ENCODE data around the gene DAZAP2. TPM values are rescaled to one million over a fixed set of nuclear protein-coding genes. Genes with fewer than 3 reads are reported as not detected.
A peak's percentile ranks its signal among the peaks of the same experiment; 100 is the strongest.
"Not testable (repeated sequence)": the region's sequence is repeated elsewhere in the genome, so short reads cannot be mapped to it uniquely, and the experiment has no call there.

Gene DAZAP2
- total RNA-seq, 2 experiments from 2014 or later, result 292 to 310 TPM

- H3K27me3 Mint-ChIP-seq, result no peaks in the 10 kb centered on the region
- Histone ChIP-seq H3K4me1 (ENCODE audit: insufficient read depth, low read length) (peaks cover 21% of the 10 kb centered on the region), H3K27me3 (ENCODE audit: control insufficient read depth in 1 of 2, insufficient read depth in 2 of 2, low read length in 2 of 2) (no peaks in the 10 kb centered on the region), H3K9me3 (ENCODE audit: control insufficient read depth in 1 of 2, insufficient read depth in 1 of 2, low read length in 2 of 2) (no peaks in the 10 kb centered on the region), H3K36me3 (ENCODE audit: insufficient read depth, low read length) (no peaks in the 10 kb centered on the region), H3K27ac (ENCODE audit: low read depth in 1 of 2, low read length in 2 of 2) (no peak overlapping the region), H3K4me3 (ENCODE audit: low read length) (peak overlapping the region; percentile 72)
- ATAC-seq (ENCODE audit: poor library complexity) (no peak), DNase-seq (no peak)
- H3K27ac Mint-ChIP-seq, result peak overlapping the region; percentile 70
- H3K4me1 Mint-ChIP-seq (ENCODE audit: low read depth), result peaks cover 27% of the 10 kb centered on the region
- ChIA-PET CTCF (interaction anchor here (1.0 to 3.3 kb wide), 2 partner anchors 53 to 70 kb away, joined by 3 to 57 read pairs; partner anchors contain the start of gene POU6F1), POLR2A (interaction anchor here (0.6 to 2.7 kb wide), 8 partner anchors 23 to 259 kb away, joined by 3 to 48 read pairs (median 6); partner anchors contain the start of genes DAZAP2 and POU6F1)
- intact Hi-C loops (cut with DNase I, micrococcal nuclease), result no loop called here
- TF ChIP-seq CTCF (IDR thresholded peaks at IDR 0.05), result no peak
- peak overlapping the region; percentile 95 for H3K4me3 Mint-ChIP-seq
- no peaks in the 10 kb centered on the region for H3K9me3 Mint-ChIP-seq
- peaks cover 5% of the 10 kb centered on the region for H3K36me3 Mint-ChIP-seq (ENCODE audit: low read depth)
Measured at GRCh38 chr12:51270951-51271518, 32.4 kb downstream of the DAZAP2 start.

GRCh38 chr12:51272810-51273209 lies 34.2 kb downstream of the DAZAP2 start:
- H3K36me3 ChIP-seq (ENCODE audit: insufficient read depth, low read length); H3K9me3 ChIP-seq (ENCODE audit: control insufficient read depth in 1 of 2, insufficient read depth in 1 of 2, low read length in 2 of 2); H3K27me3 Mint-ChIP-seq; H3K27me3 ChIP-seq (ENCODE audit: control insufficient read depth in 1 of 2, insufficient read depth in 2 of 2, low read length in 2 of 2); POLR2A ChIA-PET; H3K36me3 Mint-ChIP-seq (ENCODE audit: low read depth); H3K27ac ChIP-seq (ENCODE audit: low read depth in 1 of 2, low read length in 2 of 2); H3K9me3 Mint-ChIP-seq; ATAC-seq (ENCODE audit: poor library complexity); intact Hi-C loops (cut with DNase I, micrococcal nuclease); H3K4me3 ChIP-seq (ENCODE audit: low read length); CTCF ChIA-PET; H3K27ac Mint-ChIP-seq; DNase-seq: not testable (repeated sequence)
- peaks cover 21% of the 10 kb centered on the region for H3K4me1 ChIP-seq (ENCODE audit: insufficient read depth, low read length)
- H3K4me1 Mint-ChIP-seq (ENCODE audit: low read depth), result peaks cover 24% of the 10 kb centered on the region
- H3K4me3 Mint-ChIP-seq, result peak overlapping the region; percentile 15

GRCh38 chr12:51275088-51275487 lies 36.5 kb downstream of the DAZAP2 start:
- H3K27ac ChIP-seq (ENCODE audit: low read depth in 1 of 2, low read length in 2 of 2), result no peak overlapping the region
- H3K4me1 Mint-ChIP-seq (ENCODE audit: low read depth), result peaks cover 10% of the 10 kb centered on the region
- no peaks in the 10 kb centered on the region for H3K27me3 ChIP-seq (ENCODE audit: control insufficient read depth in 1 of 2, insufficient read depth in 2 of 2, low read length in 2 of 2)
- no peaks in the 10 kb centered on the region for H3K9me3 Mint-ChIP-seq
- no peak overlapping the region for H3K27ac Mint-ChIP-seq
- H3K36me3 Mint-ChIP-seq (ENCODE audit: low read depth), result peaks cover 12% of the 10 kb centered on the region
- H3K4me3 Mint-ChIP-seq, result no peak overlapping the region
- H3K27me3 Mint-ChIP-seq, result no peaks in the 10 kb centered on the region
- no peak for ATAC-seq (ENCODE audit: poor library complexity)
- intact Hi-C loops (cut with DNase I, micrococcal nuclease), result no loop called here
- no peaks in the 10 kb centered on the region for H3K9me3 ChIP-seq (ENCODE audit: control insufficient read depth in 1 of 2, insufficient read depth in 1 of 2, low read length in 2 of 2)
- TF ChIP-seq CTCF (IDR thresholded peaks at IDR 0.05), result no peak
- ChIA-PET POLR2A (interaction anchor here (1.3 kb wide), 1 partner anchor 43 kb away, joined by 3 read pairs; no protein-coding TSS in a partner anchor), CTCF (interaction anchor here (1.3 to 3.0 kb wide), 2 partner anchors 57 to 66 kb away, joined by 3 to 12 read pairs; partner anchors contain the start of gene POU6F1)
- H3K36me3 ChIP-seq (ENCODE audit: insufficient read depth, low read length), result peaks cover 4% of the 10 kb centered on the region
- no peak for DNase-seq
- no peak overlapping the region for H3K4me3 ChIP-seq (ENCODE audit: low read length)
- peaks cover 11% of the 10 kb centered on the region for H3K4me1 ChIP-seq (ENCODE audit: insufficient read depth, low read length)
